Activated naive CD4-positive, alpha-beta T cell treated with anti-CD3 and anti-CD28 coated beads, Interleukin-2, amount 50 U/mL, for 72 hours (primary cell): ENCODE results near the gene CLASP1. TPM values are rescaled to one million over a fixed set of nuclear protein-coding genes. Genes with fewer than 3 reads are reported as not detected.
A peak's percentile ranks its signal among the peaks of the same experiment; 100 is the strongest.
"Not testable (repeated sequence)": the region's sequence is repeated elsewhere in the genome, so short reads cannot be mapped to it uniquely, and the experiment has no call there.

Experiments used
- ATAC-seq, 2 donors: fragments of 150-1000 bp; cut with Tn5 transposase; 2 replicates each; pipeline ENCODE4 v1.10.0; 2021; ENCODE audit warnings: mild to moderate bottlenecking in 2 of 2, moderate library complexity in 2 of 2
- DNase-seq, 2 donors: peaks; one replicate each; pipeline ENCODE4 v3.0.0; 2021 to 2022; ENCODE audit warnings: low spot score in 2 of 2
- H3K27ac Mint-ChIP-seq, 2 donors: one replicate each; pipeline ENCODE4 v1.8.0; 2022; ENCODE audit warnings: mild to moderate bottlenecking in 2 of 2, mixed read lengths in 2 of 2
- H3K36me3 Mint-ChIP-seq, 2 donors: one replicate each; pipeline ENCODE4 v1.8.0; 2022; ENCODE audit warnings: mixed read lengths in 2 of 2
- H3K9me3 Mint-ChIP-seq, 2 donors: one replicate each; pipeline ENCODE4 v1.8.0; 2022; ENCODE audit warnings: mixed read lengths in 2 of 2
- total RNA-seq, 2 donors: library from RNA; stranded (reverse); gene quantifications; one replicate each; pipeline ENCODE4 v1.2.3, GENCODE V29; 2022

The CLASP1 gene
- total RNA-seq: 10 to 100 TPM; 82.3 to 98.6 TPM

- H3K36me3 Mint-ChIP-seq: peaks cover 27 to 45% of the 10 kb centered on the region in 2 donors
- peak within 1 kb of the TSS; percentile 97 to 100 for H3K27ac Mint-ChIP-seq
- H3K9me3 Mint-ChIP-seq: peaks cover 3 to 7% of the 10 kb centered on the region in 2 donors
- DNase-seq: no peak
- ATAC-seq: peak in 1 of 2 donors; percentile 49
These were observed at the start of gene CLASP1 for GRCh38 chr2:121649149-121649595. Gene CLASP1, minus strand, starts transcription at chr2:121649462. Its CDS starts 43,567 bp downstream, at chr2:121605895.

- peak in 1 of 2 donors; percentile 53 for DNase-seq
- no peaks in the 10 kb centered on the region for H3K9me3 Mint-ChIP-seq
- H3K27ac Mint-ChIP-seq: peak overlapping the region; percentile 0 to 84
- H3K36me3 Mint-ChIP-seq: no peaks in the 10 kb centered on the region
- peak; percentile 37 to 47 for ATAC-seq
These were observed 49.2 kb upstream of the CLASP1 start for GRCh38 chr2:121698318-121698930.

GRCh38 chr2:121697108-121697631, 47.9 kb upstream of the CLASP1 start:
- Mint-ChIP-seq H3K27ac (peak overlapping the region; percentile 60 to 79), H3K9me3 (no peaks in the 10 kb centered on the region), H3K36me3 (no peaks in the 10 kb centered on the region)
- DNase-seq (peak in 1 of 2 donors; percentile 47), ATAC-seq (no peak)

GRCh38 chr2:121696410-121696930, 47.2 kb upstream of the CLASP1 start:
- DNase-seq (peak in 1 of 2 donors; percentile 42), ATAC-seq (no peak)
- Mint-ChIP-seq H3K9me3 (no peaks in the 10 kb centered on the region), H3K27ac (no peak overlapping the region), H3K36me3 (no peaks in the 10 kb centered on the region)

GRCh38 chr2:121695171-121695451, 45.8 kb upstream of the CLASP1 start:
- Mint-ChIP-seq H3K36me3 (no peaks in the 10 kb centered on the region), H3K27ac (no peak overlapping the region), H3K9me3 (no peaks in the 10 kb centered on the region)
- DNase-seq: peak in 1 of 2 donors; percentile 40
- no peak for ATAC-seq

GRCh38 chr2:121694398-121695170, 45.3 kb upstream of the CLASP1 start:
- ATAC-seq (no peak), DNase-seq (no peak)
- Mint-ChIP-seq H3K36me3 (no peaks in the 10 kb centered on the region), H3K9me3 (no peaks in the 10 kb centered on the region), H3K27ac (no peak overlapping the region)

GRCh38 chr2:121690572-121690971, 41.3 kb upstream of the CLASP1 start:
- H3K36me3 Mint-ChIP-seq, DNase-seq, H3K27ac Mint-ChIP-seq, H3K9me3 Mint-ChIP-seq, ATAC-seq: not testable (repeated sequence)

GRCh38 chr2:121690095-121690494, 40.8 kb upstream of the CLASP1 start:
- no peak for ATAC-seq
- no peaks in the 10 kb centered on the region for H3K9me3 Mint-ChIP-seq
- DNase-seq: no peak
- no peak overlapping the region for H3K27ac Mint-ChIP-seq
- no peaks in the 10 kb centered on the region for H3K36me3 Mint-ChIP-seq

- peaks cover under 1 to 1% of the 10 kb centered on the region in 2 donors for H3K9me3 Mint-ChIP-seq
- DNase-seq (no peak), ATAC-seq (no peak)
- peaks cover 2% of the 10 kb centered on the region in 2 donors for H3K36me3 Mint-ChIP-seq
- peak overlapping the region in 1 of 2 donors; percentile 19 for H3K27ac Mint-ChIP-seq
These were observed 40.1 kb upstream of the CLASP1 start for GRCh38 chr2:121689356-121689755.

- DNase-seq: no peak
- Mint-ChIP-seq H3K36me3 (peaks cover 7% of the 10 kb centered on the region in 2 donors), H3K9me3 (peaks cover 6 to 7% of the 10 kb centered on the region in 2 donors), H3K27ac (peak overlapping the region in 1 of 2 donors; percentile 5)
- ATAC-seq: no peak
These were observed 39.6 kb upstream of the CLASP1 start for GRCh38 chr2:121688820-121689219.

- Mint-ChIP-seq H3K36me3 (peaks cover 18 to 22% of the 10 kb centered on the region in 2 donors), H3K27ac (peak overlapping the region in 1 of 2 donors; percentile 44), H3K9me3 (peaks cover 15 to 18% of the 10 kb centered on the region in 2 donors)
- no peak for DNase-seq
- no peak for ATAC-seq
These were observed 37.6 kb upstream of the CLASP1 start for GRCh38 chr2:121686902-121687301.

GRCh38 chr2:121686218-121686617, 37.0 kb upstream of the CLASP1 start:
- peaks cover 15 to 25% of the 10 kb centered on the region in 2 donors for H3K9me3 Mint-ChIP-seq
- H3K36me3 Mint-ChIP-seq: peaks cover 18 to 29% of the 10 kb centered on the region in 2 donors
- DNase-seq (no peak), ATAC-seq (no peak)
- H3K27ac Mint-ChIP-seq: no peak overlapping the region

GRCh38 chr2:121682396-121683298, 33.4 kb upstream of the CLASP1 start:
- peak overlapping the region in 1 of 2 donors; percentile 33 for H3K27ac Mint-ChIP-seq
- H3K9me3 Mint-ChIP-seq: peaks cover 18 to 44% of the 10 kb centered on the region in 2 donors
- ATAC-seq: no peak
- DNase-seq: no peak
- peaks cover 23 to 51% of the 10 kb centered on the region in 2 donors for H3K36me3 Mint-ChIP-seq

- Mint-ChIP-seq H3K9me3 (peaks cover 28 to 57% of the 10 kb centered on the region in 2 donors), H3K36me3 (peaks cover 9 to 52% of the 10 kb centered on the region in 2 donors), H3K27ac (no peak overlapping the region)
- ATAC-seq (no peak), DNase-seq (no peak)
These were observed 28.6 kb upstream of the CLASP1 start for GRCh38 chr2:121677855-121678254.

GRCh38 chr2:121671621-121672020, 22.4 kb upstream of the CLASP1 start:
- not testable (repeated sequence) for H3K27ac Mint-ChIP-seq, ATAC-seq, DNase-seq
- Mint-ChIP-seq H3K36me3 (peaks cover 8 to 39% of the 10 kb centered on the region in 2 donors), H3K9me3 (peaks cover 30 to 41% of the 10 kb centered on the region in 2 donors)

- DNase-seq: no peak
- peaks cover 8 to 33% of the 10 kb centered on the region in 2 donors for H3K36me3 Mint-ChIP-seq
- H3K27ac Mint-ChIP-seq: no peak overlapping the region
- H3K9me3 Mint-ChIP-seq: peaks cover 21 to 29% of the 10 kb centered on the region in 2 donors
- ATAC-seq: no peak
These were observed 20.9 kb upstream of the CLASP1 start for GRCh38 chr2:121670181-121670580.
